ENCODE measurements around the gene KNDC1.
A peak's percentile ranks its signal among the peaks of the same experiment; 100 is the strongest.

The KNDC1 gene

DNA sequence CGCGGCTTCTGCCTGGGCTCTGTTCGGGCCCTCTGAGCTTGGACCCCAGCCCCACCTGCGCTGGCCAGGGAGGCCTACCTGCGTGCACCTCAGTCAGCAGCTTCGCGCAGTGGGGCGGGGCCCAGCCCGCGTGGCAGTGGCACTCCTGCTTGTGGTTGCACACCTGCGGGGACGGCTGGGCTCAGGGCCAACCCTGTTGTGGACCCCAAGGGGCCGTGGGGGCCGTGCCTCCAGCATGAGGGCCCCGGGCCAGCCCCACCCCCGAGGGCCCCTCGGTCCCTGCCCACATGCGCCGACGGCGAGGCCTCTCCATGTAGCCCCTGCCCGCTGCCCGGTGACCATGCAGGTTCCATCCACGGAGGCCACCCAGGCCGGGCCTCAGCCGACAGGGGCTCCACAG lies 109.3 kb downstream of the KNDC1 start:
- POLR2A ChIA-PET = no interaction called here
- H3K4me1 ChIP-seq (ENCODE audit: control insufficient read depth, insufficient read depth, low read length) = no peaks in the 10 kb centered on the region
- CTCF ChIA-PET = interaction anchor here (0.5 kb wide), 1 partner anchor 329 kb away, joined by 5 read pairs; no protein-coding TSS in a partner anchor
- no peak overlapping the region for H3K27ac ChIP-seq (ENCODE audit: extremely low read depth, low read depth, low read length)
- peaks cover 0 to 10% of the 10 kb centered on the region in 2 experiments; a peak in 1 of 3 replicates for H3K36me3 ChIP-seq (ENCODE audit: control insufficient read depth in 2 of 2, insufficient read depth in 1 of 2, low read length in 2 of 2)
- TF ChIP-seq, protein P1, sequence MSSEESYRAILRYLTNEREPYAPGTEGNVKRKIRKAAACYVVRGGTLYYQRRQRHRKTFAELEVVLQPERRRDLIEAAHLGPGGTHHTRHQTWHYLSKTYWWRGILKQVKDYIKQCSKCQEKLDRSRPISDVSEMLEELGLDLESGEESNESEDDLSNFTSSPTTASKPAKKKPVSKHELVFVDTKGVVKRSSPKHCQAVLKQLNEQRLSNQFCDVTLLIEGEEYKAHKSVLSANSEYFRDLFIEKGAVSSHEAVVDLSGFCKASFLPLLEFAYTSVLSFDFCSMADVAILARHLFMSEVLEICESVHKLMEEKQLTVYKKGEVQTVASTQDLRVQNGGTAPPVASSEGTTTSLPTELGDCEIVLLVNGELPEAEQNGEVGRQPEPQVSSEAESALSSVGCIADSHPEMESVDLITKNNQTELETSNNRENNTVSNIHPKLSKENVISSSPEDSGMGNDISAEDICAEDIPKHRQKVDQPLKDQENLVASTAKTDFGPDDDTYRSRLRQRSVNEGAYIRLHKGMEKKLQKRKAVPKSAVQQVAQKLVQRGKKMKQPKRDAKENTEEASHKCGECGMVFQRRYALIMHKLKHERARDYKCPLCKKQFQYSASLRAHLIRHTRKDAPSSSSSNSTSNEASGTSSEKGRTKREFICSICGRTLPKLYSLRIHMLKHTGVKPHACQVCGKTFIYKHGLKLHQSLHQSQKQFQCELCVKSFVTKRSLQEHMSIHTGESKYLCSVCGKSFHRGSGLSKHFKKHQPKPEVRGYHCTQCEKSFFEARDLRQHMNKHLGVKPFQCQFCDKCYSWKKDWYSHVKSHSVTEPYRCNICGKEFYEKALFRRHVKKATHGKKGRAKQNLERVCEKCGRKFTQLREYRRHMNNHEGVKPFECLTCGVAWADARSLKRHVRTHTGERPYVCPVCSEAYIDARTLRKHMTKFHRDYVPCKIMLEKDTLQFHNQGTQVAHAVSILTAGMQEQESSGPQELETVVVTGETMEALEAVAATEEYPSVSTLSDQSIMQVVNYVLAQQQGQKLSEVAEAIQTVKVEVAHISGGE (tag by site-specific recombination; conservative IDR thresholded peaks at IDR 0.05; ENCODE audit: low read depth) = no peak
- no peak overlapping the region for H3K4me3 ChIP-seq (ENCODE audit: low read depth, low read length)
- H3K9me3 ChIP-seq (ENCODE audit: control insufficient read depth, insufficient read depth, low read depth, low read length) = no peaks in the 10 kb centered on the region

DNA sequence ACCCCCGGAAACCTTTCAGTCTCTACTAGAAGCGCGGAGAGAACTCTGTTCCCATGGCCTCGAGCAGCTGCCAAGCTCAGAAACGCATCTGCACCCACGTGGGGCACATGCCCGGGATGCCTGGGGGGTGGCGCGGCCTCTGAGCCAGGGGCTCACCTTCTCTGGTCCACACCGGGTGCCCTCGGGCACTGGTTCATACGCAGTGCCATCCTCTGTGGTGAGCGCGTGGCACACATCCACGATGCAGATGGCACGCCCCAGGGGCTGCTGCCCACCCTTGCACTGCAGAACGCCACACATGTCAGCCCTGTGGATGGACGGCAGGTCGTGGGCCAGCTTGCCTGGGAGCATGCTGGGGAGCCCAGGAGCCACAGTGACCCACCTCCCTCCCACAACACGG lies 110.2 kb downstream of the KNDC1 start:
- Histone ChIP-seq H3K36me3 (ENCODE audit: control insufficient read depth in 2 of 2, insufficient read depth in 1 of 2, low read length in 2 of 2) (peaks cover 0 to 10% of the 10 kb centered on the region in 2 experiments; a peak in 1 of 3 replicates), H3K4me3 (ENCODE audit: low read depth, low read length) (no peak overlapping the region), H3K27ac (ENCODE audit: extremely low read depth, low read depth, low read length) (no peak overlapping the region), H3K4me1 (ENCODE audit: control insufficient read depth, insufficient read depth, low read length) (no peaks in the 10 kb centered on the region), H3K9me3 (ENCODE audit: control insufficient read depth, insufficient read depth, low read depth, low read length) (no peaks in the 10 kb centered on the region)
- TF ChIP-seq, protein P2, sequence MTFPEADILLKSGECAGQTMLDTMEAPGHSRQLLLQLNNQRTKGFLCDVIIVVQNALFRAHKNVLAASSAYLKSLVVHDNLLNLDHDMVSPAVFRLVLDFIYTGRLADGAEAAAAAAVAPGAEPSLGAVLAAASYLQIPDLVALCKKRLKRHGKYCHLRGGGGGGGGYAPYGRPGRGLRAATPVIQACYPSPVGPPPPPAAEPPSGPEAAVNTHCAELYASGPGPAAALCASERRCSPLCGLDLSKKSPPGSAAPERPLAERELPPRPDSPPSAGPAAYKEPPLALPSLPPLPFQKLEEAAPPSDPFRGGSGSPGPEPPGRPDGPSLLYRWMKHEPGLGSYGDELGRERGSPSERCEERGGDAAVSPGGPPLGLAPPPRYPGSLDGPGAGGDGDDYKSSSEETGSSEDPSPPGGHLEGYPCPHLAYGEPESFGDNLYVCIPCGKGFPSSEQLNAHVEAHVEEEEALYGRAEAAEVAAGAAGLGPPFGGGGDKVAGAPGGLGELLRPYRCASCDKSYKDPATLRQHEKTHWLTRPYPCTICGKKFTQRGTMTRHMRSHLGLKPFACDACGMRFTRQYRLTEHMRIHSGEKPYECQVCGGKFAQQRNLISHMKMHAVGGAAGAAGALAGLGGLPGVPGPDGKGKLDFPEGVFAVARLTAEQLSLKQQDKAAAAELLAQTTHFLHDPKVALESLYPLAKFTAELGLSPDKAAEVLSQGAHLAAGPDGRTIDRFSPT (tag by site-specific recombination; IDR thresholded peaks at IDR 0.05) = 0 out of 2 replicates have a peak, but pooled peaks have one; percentile 13
- TF ChIP-seq, protein P3, sequence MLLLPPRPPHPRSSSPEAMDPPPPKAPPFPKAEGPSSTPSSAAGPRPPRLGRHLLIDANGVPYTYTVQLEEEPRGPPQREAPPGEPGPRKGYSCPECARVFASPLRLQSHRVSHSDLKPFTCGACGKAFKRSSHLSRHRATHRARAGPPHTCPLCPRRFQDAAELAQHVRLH (tag by site-specific recombination; IDR thresholded peaks at IDR 0.05) = no peak
- ChIA-PET POLR2A (no interaction called here), CTCF (interaction anchor here (0.6 to 0.7 kb wide), 2 partner anchors 24 to 34 kb away, joined by 3 read pairs; no protein-coding TSS in a partner anchor)

DNA sequence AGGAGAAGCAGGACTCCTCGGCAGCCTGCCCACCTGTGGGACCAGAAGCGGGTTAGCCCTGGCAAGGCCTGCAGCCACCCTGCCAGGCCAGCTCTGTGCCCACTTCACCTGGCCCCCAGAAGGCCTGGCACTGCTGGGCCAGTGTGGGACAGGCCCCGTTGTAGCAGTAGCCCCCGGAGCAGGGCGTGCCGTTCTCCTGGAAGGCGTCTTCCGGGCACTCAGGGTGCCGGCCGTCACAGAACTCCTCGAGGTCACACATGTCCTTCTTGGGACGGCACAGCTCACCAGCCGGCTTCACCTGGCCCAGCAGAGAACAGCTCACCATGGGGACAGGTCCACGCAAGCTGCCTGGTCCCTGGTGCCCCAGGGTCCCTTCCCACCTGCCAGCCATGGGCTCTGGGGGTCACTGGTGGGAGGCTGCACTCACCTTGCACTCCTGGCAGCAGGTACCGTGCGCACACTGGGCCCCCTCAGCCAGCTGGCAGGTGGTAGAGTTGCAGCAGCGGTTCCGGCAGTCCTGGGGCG lies 110.8 kb downstream of the KNDC1 start:
- Histone ChIP-seq H3K4me3 (ENCODE audit: low read depth, low read length) (no peak overlapping the region), H3K9me3 (ENCODE audit: control insufficient read depth, insufficient read depth, low read depth, low read length) (no peaks in the 10 kb centered on the region), H3K4me1 (ENCODE audit: control insufficient read depth, insufficient read depth, low read length) (no peaks in the 10 kb centered on the region), H3K36me3 (ENCODE audit: control insufficient read depth in 2 of 2, insufficient read depth in 1 of 2, low read length in 2 of 2) (peaks cover 0 to 10% of the 10 kb centered on the region in 2 experiments; a peak in 1 of 3 replicates), H3K27ac (ENCODE audit: extremely low read depth, low read depth, low read length) (no peak overlapping the region)
- TF ChIP-seq ZNF426 (tag by site-specific recombination; IDR thresholded peaks at IDR 0.05) = no peak
- no peak for TF ChIP-seq ZNF677 (tag by site-specific recombination; IDR thresholded peaks at IDR 0.05)
- TF ChIP-seq GLIS2 (tag by site-specific recombination; IDR thresholded peaks at IDR 0.05) = no peak
- TF ChIP-seq, protein P4, sequence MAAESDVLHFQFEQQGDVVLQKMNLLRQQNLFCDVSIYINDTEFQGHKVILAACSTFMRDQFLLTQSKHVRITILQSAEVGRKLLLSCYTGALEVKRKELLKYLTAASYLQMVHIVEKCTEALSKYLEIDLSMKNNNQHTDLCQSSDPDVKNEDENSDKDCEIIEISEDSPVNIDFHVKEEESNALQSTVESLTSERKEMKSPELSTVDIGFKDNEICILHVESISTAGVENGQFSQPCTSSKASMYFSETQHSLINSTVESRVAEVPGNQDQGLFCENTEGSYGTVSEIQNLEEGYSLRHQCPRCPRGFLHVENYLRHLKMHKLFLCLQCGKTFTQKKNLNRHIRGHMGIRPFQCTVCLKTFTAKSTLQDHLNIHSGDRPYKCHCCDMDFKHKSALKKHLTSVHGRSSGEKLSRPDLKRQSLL (tag by site-specific recombination; IDR thresholded peaks at IDR 0.05) = no peak
- TF ChIP-seq, protein P5, sequence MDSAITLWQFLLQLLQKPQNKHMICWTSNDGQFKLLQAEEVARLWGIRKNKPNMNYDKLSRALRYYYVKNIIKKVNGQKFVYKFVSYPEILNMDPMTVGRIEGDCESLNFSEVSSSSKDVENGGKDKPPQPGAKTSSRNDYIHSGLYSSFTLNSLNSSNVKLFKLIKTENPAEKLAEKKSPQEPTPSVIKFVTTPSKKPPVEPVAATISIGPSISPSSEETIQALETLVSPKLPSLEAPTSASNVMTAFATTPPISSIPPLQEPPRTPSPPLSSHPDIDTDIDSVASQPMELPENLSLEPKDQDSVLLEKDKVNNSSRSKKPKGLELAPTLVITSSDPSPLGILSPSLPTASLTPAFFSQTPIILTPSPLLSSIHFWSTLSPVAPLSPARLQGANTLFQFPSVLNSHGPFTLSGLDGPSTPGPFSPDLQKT (IDR thresholded peaks at IDR 0.05; ENCODE audit: borderline replicate concordance, low read depth, low read length) = no peak
- no peak for TF ChIP-seq ZNF132 (tag by site-specific recombination; IDR thresholded peaks at IDR 0.05; ENCODE audit: borderline replicate concordance)
- POLR2A ChIA-PET = no interaction called here
- CTCF ChIA-PET = no interaction called here
